GM19025 (cell line): ENCODE measurements around the gene SAMD11.

Experiments used
- ATAC-seq: cut with Tn5 transposase; IDR thresholded peaks from one replicate; pipeline ENCODE4 v1.9.1; 2021; ENCODE audit warnings: mild to moderate bottlenecking, low read depth, moderate library complexity; ENCODE audit not compliant: unreplicated experiment

Gene SAMD11

GRCh38 chr1:960363-961131, 36.8 kb downstream of the SAMD11 start, which contains the start of gene KLHL17:
Gene KLHL17 (plus strand): TSS chr1:960584. CDS start chr1:960694, 110 bp downstream.
- no peak for ATAC-seq

GRCh38 chr1:961132-961669, 37.5 kb downstream of the SAMD11 start:
- ATAC-seq = no peak

GRCh38 chr1:962381-963300, 38.9 kb downstream of the SAMD11 start:
- ATAC-seq = no peak

GRCh38 chr1:963301-963651, 39.6 kb downstream of the SAMD11 start:
- no peak for ATAC-seq

- no peak for ATAC-seq
Observed at GRCh38 chr1:963746-964525, 40.2 kb downstream of the SAMD11 start.

- no peak for ATAC-seq
Observed at GRCh38 chr1:964691-965525, 41.2 kb downstream of the SAMD11 start.

GRCh38 chr1:965526-966134, 41.9 kb downstream of the SAMD11 start:
- ATAC-seq = no peak

- ATAC-seq = peak; percentile 24
Observed at GRCh38 chr1:966135-966703, 42.5 kb downstream of the SAMD11 start, which contains the start of gene PLEKHN1. Gene PLEKHN1 (plus strand): TSS chr1:966482. CDS start chr1:966532, 50 bp downstream.

- peak; percentile 80 for ATAC-seq
Observed at GRCh38 chr1:966704-967300, 43.1 kb downstream of the SAMD11 start.

- no peak for ATAC-seq
Observed at GRCh38 chr1:967466-968343, 44.0 kb downstream of the SAMD11 start.

GRCh38 chr1:969260-969855, 45.6 kb downstream of the SAMD11 start:
- no peak for ATAC-seq

GRCh38 chr1:970242-970972, 46.7 kb downstream of the SAMD11 start:
- ATAC-seq = no peak

GRCh38 chr1:970973-971730, 47.4 kb downstream of the SAMD11 start:
- ATAC-seq = no peak

GRCh38 chr1:971751-972506, 48.2 kb downstream of the SAMD11 start:
- ATAC-seq = no peak
